K562 (cell line): Measurements from ENCODE around the gene LRP3. TPM values are rescaled to one million over a fixed set of nuclear protein-coding genes. Genes with fewer than 3 reads are reported as not detected.

ENCODE experiments used
- CHD7 ChIP-seq: fragments of 200-600 bp; sonication (generic); IDR thresholded peaks from one replicate; pipeline ENCODE4 v1.6.1; 2012; ENCODE audit warnings: mild to moderate bottlenecking, low read depth, low read length, inconsistent platforms
- SP2 ChIP-seq: IDR thresholded peaks from 2 replicates; pipeline ENCODE4 v1.6.1; 2011; ENCODE audit warnings: mild to moderate bottlenecking, low read depth, low read length, moderate library complexity; ENCODE audit not compliant: poor library complexity, severe bottlenecking; ENCODE audit errors: extremely low read depth
- ZNF318 ChIP-seq, 2 experiments: fragments of 450-650 bp; IDR thresholded peaks; 2 replicates each; pipeline ENCODE4 v1.6.1; 2016; ENCODE audit warnings: mild to moderate bottlenecking in 2 of 2, borderline replicate concordance in 1 of 2, low read depth in 1 of 2, moderate library complexity in 1 of 2
- ZNF655 ChIP-seq: fragments of 250-450 bp; sonication (Bioruptor Pico); IDR thresholded peaks from 2 replicates; pipeline ENCODE4 v1.5.0; 2021
- ZNF766 ChIP-seq: fragments of 200-800 bp; sonication (Bioruptor generic); conservative IDR thresholded peaks from 2 replicates; pipeline ENCODE4 v1.6.1; 2016; ENCODE audit warnings: missing genetic modification characterization, missing compliant biosample characterization
- polyA plus RNA-seq, 8 experiments: library from polyadenylated mRNA; depleted of rRNA in 4 of 8; stranded (reverse) in 5 of 8; unstranded in 3 of 8; fragments of >200 nt; fragmentation: Nextera tagmentation in 2 of 8; fragmentation: Illumina TruSeq in 1 of 8; extraction: Ambion mirVana in 2 of 8; extraction: Trizol in 1 of 8; gene quantifications; 2 replicates each; pipeline versions ENCODE4 v1.2.1 to v1.2.3, GENCODE V29; 2011 to 2014; ENCODE audit warnings: inconsistent platforms in 1 of 8, missing spikeins in 1 of 8
- total RNA-seq, 7 experiments: library from RNA; depleted of rRNA in 6 of 7; stranded (reverse); fragments of >200 nt in 6 of 7; fragmentation: Illumina TruSeq in 2 of 7; extraction: Trizol in 2 of 7; gene quantifications; 2 replicates each; pipeline versions ENCODE4 v1.2.1 to v1.2.3, GENCODE V29; 2011 to 2021; ENCODE audit warnings: low replicate concordance in 1 of 7

Gene LRP3
- total and polyA plus RNA-seq, 9 of the 15 experiments (the other 6 are each of a cell fraction or from before 2014, with no cell fraction given), result 0.29 TPM; not detected in 8

- TF ChIP-seq ZNF318 (IDR thresholded peaks at IDR 0.05; ENCODE audit: borderline replicate concordance in 1 of 2, low read depth in 1 of 2), result no peak
- TF ChIP-seq ZNF766 (CRISPR knock-in tag), result no peak
- no peak for TF ChIP-seq SP2
- TF ChIP-seq CHD7, result no peak
- no peak for TF ChIP-seq ZNF655
Observed at GRCh38 chr19:33210266-33210940, 16.3 kb downstream of the LRP3 start (continued).
